Spleen (tissue), 7 donors: ENCODE measurements around the gene CEMIP.

Experiments
- POLR2A ChIP-seq, 3 donors: fragments of 450-650 bp; IDR thresholded peaks; one replicate each; pipeline ENCODE4 v1.5.1; 2017; ENCODE audit warnings: antibody characterized with exemption in 3 of 3, mild to moderate bottlenecking in 1 of 3
- POLR2AphosphoS5 ChIP-seq, 3 donors: sonication (generic); formaldehyde crosslinking; IDR thresholded peaks; one replicate each; pipeline ENCODE4 v1.5.1; 2017; ENCODE audit warnings: antibody characterized with exemption in 3 of 3
- TF ChIP-seq, protein P1 (sequence below), 11 experiments: fragments of 200-600 bp in 7 of 11; fragments of 450-650 bp in 4 of 11; sonication (generic) in 4 of 11; IDR thresholded peaks in 8 of 11; conservative IDR thresholded peaks in 3 of 11; 1 replicate in 7 of 11; 2 replicates in 4 of 11; pipeline versions ENCODE4 v1.4.0 to v1.8.0; 2016 to 2021; ENCODE audit warnings: antibody characterized with exemption in 11 of 11, inconsistent platforms in 4 of 11, mild to moderate bottlenecking in 1 of 11
- donor health status: DM: no; HTN: no; CAD: no; lungs with moderate emphysema.
- donor health status: DM: no; HTN: no; CAD: no.
- donor health status: DM: no; HTN: no; CAD: no.

DNA sequence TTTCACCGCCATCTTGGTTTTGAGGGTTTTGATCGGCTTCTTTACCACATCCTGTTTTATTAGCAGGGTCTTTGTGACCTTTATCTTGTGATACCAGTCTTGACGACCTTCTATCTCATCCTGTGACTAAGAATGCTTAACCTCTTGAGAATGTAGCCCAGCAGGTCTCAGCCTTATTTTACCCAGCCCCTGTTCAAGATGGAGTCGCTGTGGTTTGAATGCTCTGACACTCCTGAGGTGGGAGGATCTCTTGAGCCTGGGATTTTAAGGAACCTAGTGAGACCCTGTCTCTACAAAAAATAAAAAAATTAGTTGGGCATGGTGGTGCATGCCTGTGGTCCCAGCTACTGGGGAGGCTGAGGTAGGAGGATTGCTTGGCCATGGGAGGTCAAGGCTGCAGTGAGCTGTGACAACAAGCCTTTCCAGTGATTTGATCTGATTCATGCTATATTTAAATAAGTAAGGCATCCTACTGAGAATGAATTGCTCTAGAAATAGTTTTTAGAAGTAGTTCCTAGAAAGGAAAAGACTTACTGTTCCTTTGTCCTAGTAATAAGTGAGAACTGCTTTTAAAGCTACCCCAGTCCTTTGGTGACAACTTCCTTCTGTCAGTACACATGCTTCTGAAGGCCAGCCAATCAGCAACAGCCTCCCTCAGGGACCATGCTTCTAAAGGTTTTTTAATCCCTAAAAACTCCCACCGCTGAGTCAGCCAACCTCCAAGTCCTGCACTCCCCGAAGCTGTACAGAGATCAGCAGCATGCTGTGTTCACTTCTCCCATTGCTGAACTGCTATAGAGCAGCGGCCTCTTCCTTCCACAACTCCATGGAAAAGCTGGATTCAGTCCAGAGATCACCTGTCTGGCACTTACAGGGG, 9.1 kb upstream of the CEMIP start:
- TF ChIP-seq, protein P1, sequence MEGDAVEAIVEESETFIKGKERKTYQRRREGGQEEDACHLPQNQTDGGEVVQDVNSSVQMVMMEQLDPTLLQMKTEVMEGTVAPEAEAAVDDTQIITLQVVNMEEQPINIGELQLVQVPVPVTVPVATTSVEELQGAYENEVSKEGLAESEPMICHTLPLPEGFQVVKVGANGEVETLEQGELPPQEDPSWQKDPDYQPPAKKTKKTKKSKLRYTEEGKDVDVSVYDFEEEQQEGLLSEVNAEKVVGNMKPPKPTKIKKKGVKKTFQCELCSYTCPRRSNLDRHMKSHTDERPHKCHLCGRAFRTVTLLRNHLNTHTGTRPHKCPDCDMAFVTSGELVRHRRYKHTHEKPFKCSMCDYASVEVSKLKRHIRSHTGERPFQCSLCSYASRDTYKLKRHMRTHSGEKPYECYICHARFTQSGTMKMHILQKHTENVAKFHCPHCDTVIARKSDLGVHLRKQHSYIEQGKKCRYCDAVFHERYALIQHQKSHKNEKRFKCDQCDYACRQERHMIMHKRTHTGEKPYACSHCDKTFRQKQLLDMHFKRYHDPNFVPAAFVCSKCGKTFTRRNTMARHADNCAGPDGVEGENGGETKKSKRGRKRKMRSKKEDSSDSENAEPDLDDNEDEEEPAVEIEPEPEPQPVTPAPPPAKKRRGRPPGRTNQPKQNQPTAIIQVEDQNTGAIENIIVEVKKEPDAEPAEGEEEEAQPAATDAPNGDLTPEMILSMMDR (IDR thresholded peaks at IDR 0.05 in 8 of 11, conservative IDR thresholded peaks at IDR 0.05 in 3 of 11), result no peak
- TF ChIP-seq POLR2A (IDR thresholded peaks at IDR 0.05) (no peak), POLR2AphosphoS5 (IDR thresholded peaks at IDR 0.05) (no peak)
